Neuronal stem cell (in vitro differentiated cells): ENCODE results near the gene SGF29. TPM values are rescaled to one million over a fixed set of nuclear protein-coding genes. Genes with fewer than 3 reads are reported as not detected.
A peak's percentile ranks its signal among the peaks of the same experiment; 100 is the strongest.

ENCODE experiments used
- DNase-seq: peaks from one replicate; pipeline ENCODE4 v3.0.0-alpha.2; 2013; ENCODE audit warnings: low spot score
- H2AFZ ChIP-seq: one replicate; pipeline ENCODE4 v1.6.1; 2013; ENCODE audit warnings: mild to moderate bottlenecking, low read length, inconsistent platforms
- H2AK5ac ChIP-seq: 2 replicates; pipeline ENCODE4 v1.6.1; 2013; ENCODE audit warnings: low read depth, mild to moderate bottlenecking, inconsistent platforms, low read length, moderate library complexity, mixed read lengths
- H2BK120ac ChIP-seq: 2 replicates; pipeline ENCODE4 v1.6.1; 2013; ENCODE audit warnings: low read depth, mild to moderate bottlenecking, inconsistent platforms, low read length, moderate library complexity, mixed read lengths
- H2BK12ac ChIP-seq: one replicate; pipeline ENCODE4 v1.6.1; 2013; ENCODE audit warnings: low read length, inconsistent platforms
- H2BK15ac ChIP-seq: 2 replicates; pipeline ENCODE4 v1.6.1; 2013; ENCODE audit warnings: mild to moderate bottlenecking, low read length, inconsistent platforms, mixed read lengths
- H2BK5ac ChIP-seq: one replicate; pipeline ENCODE4 v1.6.1; 2013; ENCODE audit warnings: inconsistent platforms, mild to moderate bottlenecking, low read length, moderate library complexity
- H3K14ac ChIP-seq: one replicate; pipeline ENCODE4 v1.6.1; 2013; ENCODE audit warnings: low read length, inconsistent platforms
- H3K18ac ChIP-seq: 2 replicates; pipeline ENCODE4 v1.6.1; 2013; ENCODE audit warnings: low read length, inconsistent platforms
- H3K23ac ChIP-seq: 2 replicates; pipeline ENCODE4 v1.6.1; 2013; ENCODE audit warnings: low read depth, mild to moderate bottlenecking, mixed read lengths, low read length, inconsistent platforms; ENCODE audit not compliant: poor library complexity
- H3K27ac ChIP-seq: replicated peaks from 3 replicates; pipeline ENCODE4 v1.5.1; 2013; ENCODE audit warnings: low read length, inconsistent platforms
- H3K27me3 ChIP-seq, 3 experiments: 2 replicates each; pipeline ENCODE4 v1.6.1; 2013; ENCODE audit warnings: low read length in 3 of 3, mild to moderate bottlenecking in 2 of 3, inconsistent platforms in 1 of 3, low read depth in 1 of 3, mixed read lengths in 1 of 3, moderate library complexity in 1 of 3; ENCODE audit not compliant: control insufficient read depth in 3 of 3, insufficient read depth in 3 of 3
- H3K36me3 ChIP-seq, 2 donors: replicated peaks in 1 of 2; 2 replicates each; pipeline ENCODE4 v1.6.1; 2013; ENCODE audit warnings: low read length in 2 of 2; ENCODE audit not compliant: control insufficient read depth in 2 of 2, insufficient read depth in 2 of 2
- H3K4ac ChIP-seq: 2 replicates; pipeline ENCODE4 v1.6.1; 2013; ENCODE audit warnings: inconsistent platforms, mild to moderate bottlenecking, low read length, moderate library complexity
- H3K4me1 ChIP-seq, 2 donors: 1 replicate in 1 of 2; 2 replicates in 1 of 2; pipeline ENCODE4 v1.6.1; 2013; ENCODE audit warnings: low read length in 2 of 2, low read depth in 1 of 2; ENCODE audit not compliant: control insufficient read depth in 2 of 2, insufficient read depth in 1 of 2
- H3K4me2 ChIP-seq: one replicate; pipeline ENCODE4 v1.6.1; 2013; ENCODE audit warnings: mild to moderate bottlenecking, low read length, inconsistent platforms; ENCODE audit not compliant: insufficient read depth, poor library complexity, severe bottlenecking
- H3K4me3 ChIP-seq, 2 donors: 2 replicates each; pipeline ENCODE4 v1.5.1; 2013; ENCODE audit warnings: low read length in 2 of 2, mild to moderate bottlenecking in 2 of 2, inconsistent platforms in 1 of 2, moderate library complexity in 1 of 2
- H3K79me1 ChIP-seq: one replicate; pipeline ENCODE4 v1.6.1; 2013; ENCODE audit warnings: low read depth, mild to moderate bottlenecking, inconsistent platforms, low read length, moderate library complexity
- H3K9ac ChIP-seq: one replicate; pipeline ENCODE4 v1.6.1; 2013; ENCODE audit warnings: mild to moderate bottlenecking, low read depth, low read length, inconsistent platforms; ENCODE audit not compliant: poor library complexity
- H3K9me3 ChIP-seq, 2 donors: replicated peaks in 1 of 2; 2 replicates each; pipeline versions ENCODE3 to v1.6.1; 2013; ENCODE audit warnings: low read length in 2 of 2, mild to moderate bottlenecking in 2 of 2, inconsistent platforms in 1 of 2, low read depth in 1 of 2, mixed read lengths in 1 of 2, moderate library complexity in 1 of 2; ENCODE audit not compliant: control insufficient read depth in 2 of 2, insufficient read depth in 1 of 2
- H4K8ac ChIP-seq: one replicate; pipeline ENCODE4 v1.6.1; 2013; ENCODE audit warnings: low read depth, mild to moderate bottlenecking, inconsistent platforms, low read length, moderate library complexity
- H4K91ac ChIP-seq: one replicate; pipeline ENCODE4 v1.6.1; 2013; ENCODE audit warnings: low read length, low read depth, mild to moderate bottlenecking, inconsistent platforms; ENCODE audit not compliant: poor library complexity
- WGBS, 2 donors: extraction: QIAGEN DNeasy Blood & Tissue Kit; methylation state at CpG; one replicate each; pipeline ENCODE4 v1.1.7; 2013; ENCODE audit warnings: missing lambda C conversion rate in 2 of 2, mixed read lengths in 1 of 2; ENCODE audit not compliant: insufficient read length in 2 of 2, insufficient replicate concordance in 1 of 2; ENCODE audit errors: extremely low coverage in 2 of 2; 5-methylcytosine and 5-hydroxymethylcytosine counted together
- polyA plus RNA-seq, 2 experiments: library from polyadenylated mRNA; stranded (reverse); fragments of 200-250 nt; gene quantifications; one replicate each; pipeline ENCODE4 v1.2.3, GENCODE V29; 2013

Gene SGF29
- 29.5 TPM for polyA plus RNA-seq (2013, experiment 1 of 2)
- 24.9 TPM for polyA plus RNA-seq (2013, experiment 2 of 2)

GRCh38 chr16:28553776-28554633 lies at the start of gene SGF29:
Gene SGF29, plus strand, starts transcription at chr16:28553920. Its CDS starts 27,150 bp downstream, at chr16:28581070.
- Histone ChIP-seq H3K27ac (peak within 1 kb of the TSS; percentile 91), H3K4me3 (peak within 1 kb of the TSS; percentile 58 to 82), H3K14ac (peak within 1 kb of the TSS; percentile 2), H3K9me3 (no peaks in the 10 kb centered on the region), H3K4ac (no peak within 1 kb of the TSS), H2BK120ac (no peak within 1 kb of the TSS), H3K36me3 (peaks cover 0 to 27% of the 10 kb centered on the region in 2 donors), H3K79me1 (peaks cover under 1% of the 10 kb centered on the region), H2BK12ac (no peak within 1 kb of the TSS), H3K4me2 (peak within 1 kb of the TSS; percentile 58), H4K91ac (no peak within 1 kb of the TSS), H3K23ac (peak within 1 kb of the TSS; percentile 50), H3K27me3 (no peaks in the 10 kb centered on the region), H2AFZ (peak within 1 kb of the TSS; percentile 86), H3K4me1 (peaks cover 0 to 4% of the 10 kb centered on the region in 2 donors), H2AK5ac (no peak within 1 kb of the TSS), H2BK15ac (no peak within 1 kb of the TSS), H4K8ac (no peak within 1 kb of the TSS), H3K18ac (peak within 1 kb of the TSS; percentile 87), H3K9ac (peak within 1 kb of the TSS; percentile 90), H2BK5ac (no peak within 1 kb of the TSS)
- DNase-seq: peak; percentile 90
- WGBS, 2 donors: no CpG with 5 or more reads among the region's 88 CpGs

- Histone ChIP-seq H3K4ac (no peak overlapping the region), H2BK15ac (no peak overlapping the region), H3K23ac (no peak overlapping the region), H3K79me1 (peaks cover 1% of the 10 kb centered on the region), H3K9me3 (no peaks in the 10 kb centered on the region), H3K14ac (no peak overlapping the region), H3K27ac (no peak overlapping the region), H4K91ac (no peak overlapping the region), H3K18ac (no peak overlapping the region), H2AK5ac (no peak overlapping the region), H3K4me1 (no peaks in the 10 kb centered on the region), H2BK12ac (no peak overlapping the region), H3K4me2 (no peak overlapping the region), H3K9ac (no peak overlapping the region), H2BK120ac (no peak overlapping the region), H4K8ac (no peak overlapping the region), H3K4me3 (no peak overlapping the region), H2BK5ac (no peak overlapping the region), H3K36me3 (no peaks in the 10 kb centered on the region), H2AFZ (no peak overlapping the region), H3K27me3 (peaks cover 0 to 8% (median 4%) of the 10 kb centered on the region in 3 experiments)
- no peak for DNase-seq
- no CpG with 5 or more reads among the region's 8 CpGs for WGBS, 2 donors
Measured at GRCh38 chr16:28504707-28505404, 48.9 kb upstream of the SGF29 start.

- Histone ChIP-seq H3K27me3 (peaks cover 0 to 8% (median 4%) of the 10 kb centered on the region in 3 experiments), H3K18ac (no peak overlapping the region), H2AK5ac (peak overlapping the region; percentile 50), H3K27ac (no peak overlapping the region), H3K9me3 (no peaks in the 10 kb centered on the region), H3K36me3 (no peaks in the 10 kb centered on the region), H3K23ac (no peak overlapping the region), H3K4me3 (no peak overlapping the region), H3K14ac (no peak overlapping the region), H2BK120ac (no peak overlapping the region), H2BK12ac (no peak overlapping the region), H3K4me2 (no peak overlapping the region), H3K79me1 (peaks cover 1% of the 10 kb centered on the region), H2BK15ac (no peak overlapping the region), H3K4ac (no peak overlapping the region), H4K91ac (no peak overlapping the region), H3K9ac (no peak overlapping the region), H2AFZ (no peak overlapping the region), H4K8ac (no peak overlapping the region), H2BK5ac (no peak overlapping the region), H3K4me1 (no peaks in the 10 kb centered on the region)
- no peak for DNase-seq
- no CpG with 5 or more reads among the region's 14 CpGs for WGBS, 2 donors
Measured at GRCh38 chr16:28505489-28506137, 48.1 kb upstream of the SGF29 start.
